ENCODE results near the gene EIF4ENIF1. TPM values are rescaled to one million over a fixed set of nuclear protein-coding genes. Genes with fewer than 3 reads are reported as not detected.
A peak's percentile ranks its signal among the peaks of the same experiment; 100 is the strongest.

EIF4ENIF1 gene
- polyA plus RNA-seq, 1 of the 3 experiments (the other 2 are of a cell fraction), result 18.4 TPM

DNA sequence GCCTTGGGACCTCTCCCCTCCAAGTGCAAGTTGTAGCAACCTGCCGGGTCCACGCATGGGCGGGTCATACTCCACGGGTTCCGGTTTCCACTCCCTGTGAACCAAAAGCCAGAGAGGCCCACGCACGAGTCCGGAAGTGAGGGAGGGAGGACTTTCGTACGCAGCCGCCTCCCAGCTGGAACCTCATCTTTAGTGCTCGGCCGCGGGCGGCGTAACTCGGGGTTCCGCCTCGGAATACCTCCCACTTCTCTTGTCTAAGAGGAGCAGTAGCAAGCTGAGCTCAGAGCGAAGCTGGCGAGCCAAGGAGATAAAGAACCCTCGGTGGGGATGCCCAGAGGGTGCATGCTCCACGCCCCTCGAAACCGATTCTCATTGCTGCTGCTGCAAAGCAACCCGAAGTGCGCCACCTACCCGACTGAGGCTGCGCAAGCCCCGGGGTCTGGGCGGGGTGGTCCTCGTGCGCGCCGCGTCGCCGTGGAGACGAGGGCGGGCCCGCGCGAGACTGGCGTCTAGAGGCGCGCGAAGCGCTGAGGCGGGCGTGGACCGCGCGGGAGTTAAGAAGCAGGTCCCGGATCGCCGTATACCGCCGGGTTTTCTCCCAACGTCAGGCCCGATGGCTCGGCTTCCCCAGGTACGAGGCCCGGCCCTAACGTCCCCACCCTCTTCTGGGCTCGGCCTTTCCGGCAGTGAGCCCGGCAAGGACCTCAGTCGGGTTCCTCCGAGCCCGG is 6.5 kb upstream of the EIF4ENIF1 start, which contains the start of gene SFI1:
Gene SFI1, plus strand, starts transcription at position 530 of the 728 bp plus-strand sequence. CDS start 11,749 bp downstream, outside the sequence.
- WGBS (ENCODE audit: low lambda C conversion rate), result under 1% methylated on average over 19 of the region's 70 CpGs
- DNase-seq, result peak; percentile 97
- Histone ChIP-seq H2AFZ (ENCODE audit: low read depth) (peak within 1 kb of the TSS; percentile 93), H3K79me2 (ENCODE audit: insufficient read depth) (peaks cover 45% of the 10 kb centered on the region), H4K20me1 (ENCODE audit: insufficient read depth) (no peaks in the 10 kb centered on the region), H3K27me3 (ENCODE audit: insufficient read depth) (no peaks in the 10 kb centered on the region), H3K4me2 (peak within 1 kb of the TSS; percentile 80), H3K36me3 (replicated peaks in 1 of 2; ENCODE audit: control insufficient read depth in 1 of 2, insufficient read depth in 2 of 2, low read length in 1 of 2) (peaks cover 0 to 6% of the 10 kb centered on the region in 2 experiments), H3K4me1 (ENCODE audit: control insufficient read depth in 1 of 2, insufficient read depth in 2 of 2, low read depth in 1 of 2, low read length in 1 of 2) (no peaks in the 10 kb centered on the region; a peak in 1 of 4 replicates), H3K4me3 (ENCODE audit: low read depth in 2 of 2, low read length in 1 of 2) (peak within 1 kb of the TSS; percentile 70 to 77), H3F3A (replicated peaks; ENCODE audit: insufficient read depth) (peaks cover 16% of the 10 kb centered on the region), H3K27ac (ENCODE audit: low read depth in 2 of 2, low read length in 1 of 2) (peak within 1 kb of the TSS; percentile 69 to 87), H3K9ac (peak within 1 kb of the TSS; percentile 81), H3K9me3 (no peaks in the 10 kb centered on the region), H3K9me2 (no peaks in the 10 kb centered on the region)
- ChIA-PET CTCF (no interaction called here), POLR2A (no interaction called here)
- TF ChIP-seq MAX (IDR thresholded peaks at IDR 0.05; ENCODE audit: low read depth) (peak; percentile 86), MEF2A (IDR thresholded peaks at IDR 0.05; ENCODE audit: borderline replicate concordance, low read depth) (no peak), GATA2 (CRISPR knock-in tag; IDR thresholded peaks at IDR 0.05) (no peak), CTCF (IDR thresholded peaks at IDR 0.05) (peak; percentile 36), RXRA (IDR thresholded peaks at IDR 0.05; ENCODE audit: borderline replicate concordance, low read depth) (no peak), FOXJ3 (CRISPR knock-in tag; IDR thresholded peaks at IDR 0.05) (no peak), EZH2phosphoT487 (IDR thresholded peaks at IDR 0.05; ENCODE audit: borderline replicate concordance, low read depth) (no peak), YY1 (IDR thresholded peaks at IDR 0.05; ENCODE audit: low read depth) (0 out of 2 replicates have a peak, but pooled peaks have one; percentile 30), USF2 (IDR thresholded peaks at IDR 0.05; ENCODE audit: borderline replicate concordance, low read depth, low read length) (no peak), NFIC (IDR thresholded peaks at IDR 0.05; ENCODE audit: borderline replicate concordance) (no peak), JUND (IDR thresholded peaks at IDR 0.05) (no peak), NRF1 (IDR thresholded peaks at IDR 0.05; ENCODE audit: low read depth, low read length) (peak; percentile 85), SIN3A (IDR thresholded peaks at IDR 0.05; ENCODE audit: borderline replicate concordance, low read depth, low read length) (0 out of 2 replicates have a peak, but pooled peaks have one; percentile 82), RCOR1 (IDR thresholded peaks at IDR 0.05; ENCODE audit: low read length) (peak; percentile 54; the same call in 1 of the 2 replicates), TEAD4 (IDR thresholded peaks at IDR 0.05; ENCODE audit: borderline replicate concordance, insufficient read depth) (no peak), REST (IDR thresholded peaks at IDR 0.05; ENCODE audit: low read depth, low read length) (peak; percentile 10; the same call in 1 of the 2 replicates), ELF1 (IDR thresholded peaks at IDR 0.05) (peak; percentile 77), POLR2AphosphoS5 (IDR thresholded peaks at IDR 0.05; ENCODE audit: low read depth, low read length) (peak; percentile 90), FOXM1 (IDR thresholded peaks at IDR 0.05; ENCODE audit: low read depth) (no peak), MXI1 (IDR thresholded peaks at IDR 0.05; ENCODE audit: low read depth, low read length) (peak; percentile 97), TAF1 (IDR thresholded peaks at IDR 0.05; ENCODE audit: borderline replicate concordance, low read depth, low read length) (no peak; the same call in 1 of the 2 replicates), GABPA (IDR thresholded peaks at IDR 0.05; ENCODE audit: low read depth) (peak; percentile 60), RFX5 (IDR thresholded peaks at IDR 0.05; ENCODE audit: low read length) (no peak), SMC3 (IDR thresholded peaks at IDR 0.05; ENCODE audit: low read depth, low read length) (no peak), IRF3 (IDR thresholded peaks at IDR 0.05; ENCODE audit: low read depth, low read length) (no peak), FOSL2 (IDR thresholded peaks at IDR 0.05; ENCODE audit: borderline replicate concordance, low read depth) (no peak)

Measured in SK-N-SH (cell line).